CD8-positive, alpha-beta memory T cell (primary cell): ENCODE results near the gene GPR176. TPM values are rescaled to one million over a fixed set of nuclear protein-coding genes. Genes with fewer than 3 reads are reported as not detected.

Experiments used
- CTCF ChIA-PET: fragments of 350-600 bp; sonication (Branson Sonifier 250); formaldehyde crosslinking; loops from one replicate; lab custom pipeline; 2021; ENCODE audit warnings: antibody characterized with exemption; lab: Charles Lee
- POLR2A ChIA-PET: fragments of 350-600 bp; sonication (Branson Sonifier 250); formaldehyde crosslinking; loops from one replicate; lab custom pipeline; 2021; ENCODE audit warnings: antibody characterized with exemption; lab: Charles Lee
- DNase-seq, 5 donors: peaks; one replicate each; pipeline versions ENCODE4 v3.0.0 to v3.0.0-alpha.2; 2020 to 2022; ENCODE audit warnings: mixed read lengths in 1 of 5
- H3K27ac ChIP-seq: one replicate; pipeline ENCODE4 v1.7.0; 2013; ENCODE audit warnings: low read depth, mild to moderate bottlenecking, low read length, moderate library complexity
- H3K27me3 ChIP-seq: 2 replicates; pipeline ENCODE4 v1.7.0; 2013; ENCODE audit warnings: low read length, mild to moderate bottlenecking; ENCODE audit not compliant: insufficient read depth, poor library complexity, severe bottlenecking
- H3K36me3 ChIP-seq: 2 replicates; pipeline ENCODE4 v1.7.0; 2013; ENCODE audit warnings: mild to moderate bottlenecking, low read length, moderate library complexity; ENCODE audit not compliant: insufficient read depth
- H3K4me1 ChIP-seq: 2 replicates; pipeline ENCODE4 v1.7.0; 2013; ENCODE audit warnings: mild to moderate bottlenecking, low read length, moderate library complexity; ENCODE audit not compliant: insufficient read depth
- H3K4me3 ChIP-seq: 2 replicates; pipeline ENCODE4 v1.7.0; 2013; ENCODE audit warnings: mild to moderate bottlenecking, low read length
- H3K9me3 ChIP-seq: 2 replicates; pipeline ENCODE4 v1.7.0; 2013; ENCODE audit warnings: mild to moderate bottlenecking, low read length
- H3K27ac Mint-ChIP-seq, 8 donors: one replicate each; pipeline ENCODE4 v1.8.0; 2020 to 2021; ENCODE audit warnings: mixed read lengths in 8 of 8, mild to moderate bottlenecking in 6 of 8, inconsistent platforms in 3 of 8, moderate library complexity in 3 of 8
- H3K27me3 Mint-ChIP-seq, 2 donors: one replicate each; pipeline ENCODE4 v1.8.0; 2020 to 2021; ENCODE audit warnings: mixed read lengths in 2 of 2, mild to moderate bottlenecking in 1 of 2, moderate library complexity in 1 of 2
- H3K36me3 Mint-ChIP-seq, 3 donors: one replicate each; pipeline ENCODE4 v1.8.0; 2020 to 2021; ENCODE audit warnings: mixed read lengths in 3 of 3, inconsistent platforms in 1 of 3, mild to moderate bottlenecking in 1 of 3
- H3K4me1 Mint-ChIP-seq, 3 donors: one replicate each; pipeline ENCODE4 v1.8.0; 2020 to 2021; ENCODE audit warnings: mixed read lengths in 3 of 3, inconsistent platforms in 1 of 3, mild to moderate bottlenecking in 1 of 3
- H3K4me3 Mint-ChIP-seq, 7 donors: one replicate each; pipeline ENCODE4 v1.8.0; 2020 to 2021; ENCODE audit warnings: mixed read lengths in 7 of 7, mild to moderate bottlenecking in 6 of 7, moderate library complexity in 4 of 7, inconsistent platforms in 2 of 7
- H3K9me3 Mint-ChIP-seq, 5 donors: one replicate each; pipeline ENCODE4 v1.8.0; 2020 to 2022; ENCODE audit warnings: mixed read lengths in 5 of 5, mild to moderate bottlenecking in 3 of 5, moderate library complexity in 2 of 5, inconsistent platforms in 1 of 5
- polyA plus RNA-seq: library from polyadenylated mRNA; unstranded; fragments of 300-500 nt; fragmentation: Illumina TruSeq; gene quantifications from one replicate; pipeline ENCODE4 v1.2.3, GENCODE V29; 2021
- total RNA-seq, 2 experiments: library from RNA; stranded (reverse); gene quantifications; one replicate each; pipeline ENCODE4 v1.2.3, GENCODE V29; 2021

Gene GPR176
- total and polyA plus RNA-seq, 3 experiments from 2014 or later, result 0.20 TPM; not detected in 2

GRCh38 chr15:39752991-39753390 lies 167.1 kb downstream of the GPR176 start:
- Mint-ChIP-seq H3K27ac (no peak overlapping the region), H3K9me3 (no peaks in the 10 kb centered on the region), H3K4me3 (no peak overlapping the region), H3K4me1 (peaks cover 0 to 11% (median 0%) of the 10 kb centered on the region in 3 donors), H3K36me3 (peaks cover 0 to 10% (median 0%) of the 10 kb centered on the region in 3 donors), H3K27me3 (peaks cover 0 to under 1% of the 10 kb centered on the region in 2 donors)
- H3K27me3 ChIP-seq, result no peaks in the 10 kb centered on the region
- ChIA-PET POLR2A (no interaction called here), CTCF (interaction anchor here (8.9 kb wide), 1 partner anchor 169 kb away, joined by 116 read pairs; the partner anchor contains the start of gene THBS1)
- no peaks in the 10 kb centered on the region for H3K9me3 ChIP-seq
- H3K36me3 ChIP-seq, result no peaks in the 10 kb centered on the region
- H3K27ac ChIP-seq, result no peak overlapping the region
- H3K4me3 ChIP-seq, result no peak overlapping the region
- H3K4me1 ChIP-seq, result no peaks in the 10 kb centered on the region
- DNase-seq, result no peak

DNA sequence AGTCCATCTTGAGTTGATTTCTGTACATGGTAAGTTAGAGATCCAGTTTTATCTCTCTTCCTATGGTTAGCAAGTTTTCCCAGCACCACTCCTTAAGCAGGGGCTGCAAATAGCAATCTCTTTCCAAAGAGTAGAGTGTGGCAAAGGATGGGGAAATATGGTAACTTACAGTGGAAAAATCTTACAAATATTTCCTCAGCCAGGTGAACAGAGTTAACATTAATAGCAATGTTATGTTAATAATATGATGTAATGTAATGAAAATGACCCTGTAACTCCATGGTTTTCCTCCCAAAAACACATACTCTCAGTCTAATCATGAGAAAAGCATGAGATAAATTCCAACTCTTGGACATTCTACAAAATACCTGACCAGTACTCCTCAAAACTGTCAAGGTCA lies 167.8 kb downstream of the GPR176 start:
- no peak overlapping the region for H3K27ac ChIP-seq
- H3K9me3 Mint-ChIP-seq, result no peaks in the 10 kb centered on the region
- no peak for DNase-seq
- no peaks in the 10 kb centered on the region for H3K27me3 ChIP-seq
- H3K36me3 ChIP-seq, result no peaks in the 10 kb centered on the region
- no peak overlapping the region for H3K4me3 ChIP-seq
- no peaks in the 10 kb centered on the region for H3K9me3 ChIP-seq
- no peak overlapping the region for H3K4me3 Mint-ChIP-seq
- peaks cover 0 to 10% (median 0%) of the 10 kb centered on the region in 3 donors for H3K36me3 Mint-ChIP-seq
- ChIA-PET CTCF (no interaction called here), POLR2A (no interaction called here)
- peaks cover 0 to 4% of the 10 kb centered on the region in 2 donors for H3K27me3 Mint-ChIP-seq
- H3K4me1 ChIP-seq, result no peaks in the 10 kb centered on the region
- peak overlapping the region in 1 of 8 donors; percentile 45 for H3K27ac Mint-ChIP-seq
- H3K4me1 Mint-ChIP-seq, result peaks cover 0 to 11% (median 0%) of the 10 kb centered on the region in 3 donors

Other genes starting within 250 kb of the GPR176 start
- gene FSIP1, start 137.4 kb downstream of the GPR176 start, total RNA-seq, result under 1 TPM; 0.38 to 0.63 TPM
- 1.3 TPM for gene FSIP1, start 137.4 kb downstream of the GPR176 start, polyA plus RNA-seq
- gene EIF2AK4, start 13.8 kb upstream of the GPR176 start, total RNA-seq, result 10 to 100 TPM; 23.9 to 24.3 TPM
- gene EIF2AK4, start 13.8 kb upstream of the GPR176 start, polyA plus RNA-seq, result 17.0 TPM
- 100 to 1,000 TPM; 202 to 203 TPM for gene SRP14, start 118.9 kb upstream of the GPR176 start, total RNA-seq
- gene SRP14, start 118.9 kb upstream of the GPR176 start, polyA plus RNA-seq, result 835 TPM
- gene BMF, start 188.6 kb upstream of the GPR176 start, total RNA-seq, result 10 to 100 TPM; 15.3 to 16.8 TPM
- 2.3 TPM for gene BMF, start 188.6 kb upstream of the GPR176 start, polyA plus RNA-seq
- 10 to 100 TPM; 44.4 to 50.3 TPM for gene BUB1B, start 240.8 kb upstream of the GPR176 start, total RNA-seq
- 0.26 TPM for gene BUB1B, start 240.8 kb upstream of the GPR176 start, polyA plus RNA-seq